Measurements from ENCODE around the gene TNNI2. TPM values are rescaled to one million over a fixed set of nuclear protein-coding genes. Genes with fewer than 3 reads are reported as not detected.

The TNNI2 gene
- polyA plus RNA-seq, 6 donors from 2014 or later: 3.9 to 12.2 (median 7.2) TPM

- Mint-ChIP-seq H3K4me1 (peaks cover 26 to 45% (median 29%) of the 10 kb centered on the region in 3 donors), H3K27me3 (no peaks in the 10 kb centered on the region)
- ATAC-seq (ENCODE audit: low read depth in 2 of 2): no peak
These were observed 18.3 kb downstream of the TNNI2 start for GRCh38 chr11:1857064-1857463.

GRCh38 chr11:1858154-1858553 is 19.4 kb downstream of the TNNI2 start:
- DNase-seq: no peak
- ATAC-seq (ENCODE audit: low read depth in 2 of 2): no peak
- Mint-ChIP-seq H3K4me3 (peak overlapping the region in 1 of 8 donors; percentile 55), H3K9me3 (no peaks in the 10 kb centered on the region), H3K27ac (peak overlapping the region in 1 of 6 donors; percentile 72), H3K27me3 (no peaks in the 10 kb centered on the region), H3K4me1 (peaks cover 16 to 41% (median 23%) of the 10 kb centered on the region in 3 donors), H3K36me3 (peaks cover 0 to 2% of the 10 kb centered on the region in 2 donors)

More at GRCh38 chr11:1857064-1857463, 18.3 kb downstream of the TNNI2 start:
- no peaks in the 10 kb centered on the region for H3K9me3 Mint-ChIP-seq
- DNase-seq: no peak
- H3K27ac Mint-ChIP-seq: no peak overlapping the region
- no peak overlapping the region for H3K4me3 Mint-ChIP-seq
- peaks cover 0 to 8% of the 10 kb centered on the region in 2 donors for H3K36me3 Mint-ChIP-seq

GRCh38 chr11:1858576-1858975 is 19.8 kb downstream of the TNNI2 start:
- no peak for ATAC-seq (ENCODE audit: low read depth in 2 of 2)
- Mint-ChIP-seq H3K27me3 (no peaks in the 10 kb centered on the region), H3K9me3 (no peaks in the 10 kb centered on the region), H3K36me3 (no peaks in the 10 kb centered on the region), H3K27ac (peak overlapping the region in 2 of 6 donors; percentile 70 to 72), H3K4me3 (peak overlapping the region in 1 of 8 donors; percentile 55), H3K4me1 (peaks cover 16 to 38% (median 23%) of the 10 kb centered on the region in 3 donors)
- DNase-seq: no peak

- peak overlapping the region in 1 of 8 donors; percentile 55 for H3K4me3 Mint-ChIP-seq
- peak overlapping the region in 1 of 6 donors; percentile 70 for H3K27ac Mint-ChIP-seq
- no peaks in the 10 kb centered on the region for H3K9me3 Mint-ChIP-seq
- no peak for ATAC-seq (ENCODE audit: low read depth in 2 of 2)
- no peak for DNase-seq
- no peaks in the 10 kb centered on the region for H3K27me3 Mint-ChIP-seq
- peaks cover 16 to 37% (median 23%) of the 10 kb centered on the region in 3 donors for H3K4me1 Mint-ChIP-seq
- H3K36me3 Mint-ChIP-seq: no peaks in the 10 kb centered on the region
These were observed 20.2 kb downstream of the TNNI2 start for GRCh38 chr11:1859004-1859403.

GRCh38 chr11:1860108-1860507 is 21.3 kb downstream of the TNNI2 start:
- ATAC-seq (ENCODE audit: low read depth in 2 of 2) (no peak), DNase-seq (no peak)
- Mint-ChIP-seq H3K4me3 (no peak overlapping the region), H3K9me3 (no peaks in the 10 kb centered on the region), H3K36me3 (no peaks in the 10 kb centered on the region), H3K4me1 (peaks cover 19 to 41% (median 29%) of the 10 kb centered on the region in 3 donors), H3K27me3 (no peaks in the 10 kb centered on the region), H3K27ac (no peak overlapping the region)

- Mint-ChIP-seq H3K4me3 (no peak overlapping the region), H3K4me1 (peaks cover 24 to 45% (median 39%) of the 10 kb centered on the region in 3 donors), H3K36me3 (no peaks in the 10 kb centered on the region), H3K27ac (no peak overlapping the region), H3K27me3 (no peaks in the 10 kb centered on the region), H3K9me3 (no peaks in the 10 kb centered on the region)
- DNase-seq (no peak), ATAC-seq (ENCODE audit: low read depth in 2 of 2) (no peak)
These were observed 22.9 kb downstream of the TNNI2 start for GRCh38 chr11:1861435-1862411.

- peak overlapping the region in 1 of 8 donors; percentile 47 for H3K4me3 Mint-ChIP-seq
- H3K36me3 Mint-ChIP-seq: no peaks in the 10 kb centered on the region
- H3K4me1 Mint-ChIP-seq: peaks cover 24 to 48% (median 40%) of the 10 kb centered on the region in 3 donors
- no peaks in the 10 kb centered on the region for H3K9me3 Mint-ChIP-seq
- H3K27me3 Mint-ChIP-seq: no peaks in the 10 kb centered on the region
- DNase-seq: no peak
- no peak for ATAC-seq (ENCODE audit: low read depth in 2 of 2)
- peak overlapping the region in 3 of 6 donors; percentile 34 to 48 (median 44) for H3K27ac Mint-ChIP-seq
These were observed 24.0 kb downstream of the TNNI2 start for GRCh38 chr11:1862588-1863351.

GRCh38 chr11:1863352-1864216 is 24.8 kb downstream of the TNNI2 start:
- DNase-seq (no peak), ATAC-seq (ENCODE audit: low read depth in 2 of 2) (no peak)
- Mint-ChIP-seq H3K9me3 (no peaks in the 10 kb centered on the region), H3K27ac (peak overlapping the region in 2 of 6 donors; percentile 51 to 90), H3K36me3 (no peaks in the 10 kb centered on the region), H3K4me1 (peaks cover 26 to 51% (median 46%) of the 10 kb centered on the region in 3 donors), H3K4me3 (peak overlapping the region in 1 of 8 donors; percentile 47), H3K27me3 (no peaks in the 10 kb centered on the region)

- peaks cover 33 to 55% (median 47%) of the 10 kb centered on the region in 3 donors for H3K4me1 Mint-ChIP-seq
- ATAC-seq (ENCODE audit: low read depth in 2 of 2) (no peak), DNase-seq (no peak)
- no peaks in the 10 kb centered on the region for H3K9me3 Mint-ChIP-seq
- peak overlapping the region in 2 of 6 donors; percentile 51 to 90 for H3K27ac Mint-ChIP-seq
- no peaks in the 10 kb centered on the region for H3K27me3 Mint-ChIP-seq
- H3K36me3 Mint-ChIP-seq: peaks cover 0 to 5% of the 10 kb centered on the region in 2 donors
- no peak overlapping the region for H3K4me3 Mint-ChIP-seq
These were observed 25.4 kb downstream of the TNNI2 start for GRCh38 chr11:1864231-1864630.

GRCh38 chr11:1864831-1865665 is 26.3 kb downstream of the TNNI2 start:
- Mint-ChIP-seq H3K4me3 (no peak overlapping the region), H3K27ac (peak overlapping the region in 2 of 6 donors; percentile 82)

GRCh38 chr11:1866226-1866625 is 27.4 kb downstream of the TNNI2 start:
- ATAC-seq (ENCODE audit: low read depth in 2 of 2) (no peak), DNase-seq (no peak)
- H3K4me1 Mint-ChIP-seq: peaks cover 47 to 75% (median 61%) of the 10 kb centered on the region in 3 donors
- no peaks in the 10 kb centered on the region for H3K9me3 Mint-ChIP-seq
- H3K4me3 Mint-ChIP-seq: peak overlapping the region in 1 of 8 donors; percentile 16
- peak overlapping the region in 1 of 6 donors; percentile 57 for H3K27ac Mint-ChIP-seq
- H3K36me3 Mint-ChIP-seq: peaks cover 0 to 8% of the 10 kb centered on the region in 2 donors
- no peaks in the 10 kb centered on the region for H3K27me3 Mint-ChIP-seq

More at GRCh38 chr11:1864831-1865665, 26.3 kb downstream of the TNNI2 start:
- Mint-ChIP-seq H3K4me1 (peaks cover 37 to 63% (median 51%) of the 10 kb centered on the region in 3 donors), H3K27me3 (no peaks in the 10 kb centered on the region), H3K9me3 (no peaks in the 10 kb centered on the region), H3K36me3 (peaks cover 0 to 8% of the 10 kb centered on the region in 2 donors)
- DNase-seq (no peak), ATAC-seq (ENCODE audit: low read depth in 2 of 2) (no peak)

GRCh38 chr11:1866776-1867175 is 28.0 kb downstream of the TNNI2 start:
- no peak overlapping the region for H3K4me3 Mint-ChIP-seq
- peak overlapping the region in 1 of 6 donors; percentile 20 for H3K27ac Mint-ChIP-seq
- no peaks in the 10 kb centered on the region for H3K27me3 Mint-ChIP-seq
- no peak for ATAC-seq (ENCODE audit: low read depth in 2 of 2)
- H3K4me1 Mint-ChIP-seq: peaks cover 51 to 81% (median 63%) of the 10 kb centered on the region in 3 donors
- H3K9me3 Mint-ChIP-seq: no peaks in the 10 kb centered on the region
- H3K36me3 Mint-ChIP-seq: peaks cover 0 to 8% of the 10 kb centered on the region in 2 donors
- DNase-seq: no peak
